Measurements from ENCODE around the gene FGF16. TPM values are rescaled to one million over a fixed set of nuclear protein-coding genes. Genes with fewer than 3 reads are reported as not detected.

FGF16 gene
- total RNA-seq, 1 experiment from 2014 or later = not detected

DNA sequence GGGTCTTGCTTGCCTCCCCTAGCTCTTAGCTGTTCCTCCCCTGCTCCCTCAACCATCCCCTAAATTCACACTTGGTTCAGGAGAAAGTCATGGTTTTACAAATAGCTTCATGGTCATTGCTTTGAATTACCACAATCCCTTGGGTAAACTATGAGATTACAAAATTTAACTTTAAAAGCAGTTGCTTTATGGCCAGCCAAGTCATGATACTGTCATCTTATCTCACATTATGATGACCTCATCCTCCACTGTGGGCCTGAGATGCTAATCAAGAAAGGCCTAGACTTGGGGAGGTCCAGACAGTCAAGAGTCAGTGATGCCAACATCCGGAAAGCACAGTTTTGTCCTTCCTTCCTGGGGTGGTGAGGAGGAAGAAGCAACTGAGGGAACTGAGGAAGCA, 10.5 kb upstream of the FGF16 start:
- peak in 1 of 2 experiments; percentile 7 for DNase-seq
- Histone ChIP-seq H3K36me3 (no peaks in the 10 kb centered on the region), H3K9me3 (replicated peaks) (no peaks in the 10 kb centered on the region), H3K4me1 (no peaks in the 10 kb centered on the region), H3K27ac (no peak overlapping the region), H3K4me3 (no peak overlapping the region), H3K27me3 (no peaks in the 10 kb centered on the region)

DNA sequence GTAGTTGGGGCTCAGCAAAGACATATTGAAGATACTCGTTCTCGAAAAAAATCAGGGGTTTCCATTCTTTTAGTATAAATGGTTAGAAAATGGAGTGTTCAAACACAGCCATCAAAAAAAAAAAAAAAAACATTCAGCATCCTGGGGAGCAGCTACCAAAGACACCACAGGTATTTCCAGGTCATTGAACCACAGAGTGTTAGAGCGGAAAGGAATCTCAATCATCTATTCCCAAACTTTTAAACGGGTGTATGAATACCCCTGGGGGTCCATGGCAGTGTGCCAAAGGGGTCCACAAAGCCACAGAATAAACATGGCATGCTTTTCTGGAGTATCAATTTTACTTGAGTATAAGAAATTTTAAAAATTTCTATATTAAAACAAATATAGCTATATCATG, 6.9 kb upstream of the FGF16 start:
- DNase-seq = no peak
- H3K27ac ChIP-seq = no peak overlapping the region
- H3K9me3 ChIP-seq (replicated peaks) = no peaks in the 10 kb centered on the region

DNA sequence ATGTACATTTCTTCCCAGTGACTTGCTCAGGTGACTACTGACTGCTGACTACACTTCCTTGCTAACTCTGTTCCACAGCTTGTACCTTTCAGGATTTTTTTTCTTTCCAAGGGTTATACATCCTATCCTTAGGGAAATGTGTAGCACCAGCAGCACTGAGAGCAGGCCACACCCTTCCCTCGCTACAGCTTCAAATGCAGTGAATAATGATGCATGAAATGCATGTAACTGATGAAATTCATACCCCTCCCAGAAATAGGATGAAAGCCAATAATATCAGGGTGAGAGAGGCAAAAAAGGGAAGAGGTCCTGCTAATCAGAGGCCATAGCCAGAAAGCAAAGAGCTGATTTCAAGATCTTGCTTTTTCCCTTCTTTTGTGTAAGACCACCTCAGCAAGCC, 6.2 kb upstream of the FGF16 start:
- no peak overlapping the region for H3K27ac ChIP-seq
- no peaks in the 10 kb centered on the region for H3K27me3 ChIP-seq
- no peak overlapping the region for H3K4me3 ChIP-seq
- no peak for DNase-seq
- no peaks in the 10 kb centered on the region for H3K9me3 ChIP-seq (replicated peaks)
- no peaks in the 10 kb centered on the region for H3K36me3 ChIP-seq
- H3K4me1 ChIP-seq = no peaks in the 10 kb centered on the region

More for the DNA sequence above, 6.9 kb upstream of the FGF16 start:
- Histone ChIP-seq H3K4me3 (no peak overlapping the region), H3K36me3 (no peaks in the 10 kb centered on the region), H3K4me1 (no peaks in the 10 kb centered on the region), H3K27me3 (no peaks in the 10 kb centered on the region)

DNA sequence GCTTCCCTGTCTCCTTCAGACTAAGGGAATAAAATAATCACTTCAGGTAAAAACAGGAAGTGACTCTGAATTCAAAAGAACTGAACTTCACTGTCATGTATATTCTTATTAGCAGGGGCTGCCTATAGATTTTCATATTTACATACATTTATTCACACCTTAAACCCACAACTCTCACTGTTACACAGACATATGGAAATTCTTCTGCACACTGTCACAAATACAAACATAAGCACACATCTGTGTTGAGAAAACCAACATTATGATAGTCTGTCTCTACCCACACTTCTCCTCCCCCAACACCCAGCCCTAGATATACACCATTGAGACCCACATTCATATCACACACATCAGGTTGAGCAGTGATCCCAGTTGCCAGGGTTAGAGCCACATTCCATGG, 5.7 kb upstream of the FGF16 start:
- no peak overlapping the region for H3K4me3 ChIP-seq
- DNase-seq = no peak
- no peaks in the 10 kb centered on the region for H3K27me3 ChIP-seq
- H3K9me3 ChIP-seq (replicated peaks) = no peaks in the 10 kb centered on the region
- H3K36me3 ChIP-seq = no peaks in the 10 kb centered on the region
- H3K4me1 ChIP-seq = no peaks in the 10 kb centered on the region
- H3K27ac ChIP-seq = no peak overlapping the region

DNA sequence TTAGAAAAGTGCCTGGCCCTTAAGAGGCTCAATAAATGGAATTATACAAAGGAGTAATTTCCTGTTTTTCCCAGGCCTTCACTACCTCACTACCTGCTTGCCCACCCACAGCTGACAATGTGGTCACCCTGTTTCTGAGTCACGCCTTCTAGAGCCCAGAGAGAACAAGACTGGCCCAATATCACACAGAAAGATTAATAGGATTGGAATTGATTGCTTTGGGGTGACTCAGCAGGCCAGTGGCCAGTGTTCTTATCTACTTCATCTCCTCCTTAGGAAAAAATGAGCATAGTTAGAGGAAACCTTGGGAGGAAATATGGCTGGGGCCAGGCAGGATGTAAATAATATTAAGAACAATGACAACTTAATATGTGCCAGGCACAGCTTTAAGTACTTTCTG, 4.5 kb upstream of the FGF16 start:
- Histone ChIP-seq H3K4me1 (no peaks in the 10 kb centered on the region), H3K9me3 (replicated peaks) (no peaks in the 10 kb centered on the region), H3K36me3 (no peaks in the 10 kb centered on the region), H3K27ac (no peak overlapping the region), H3K27me3 (no peaks in the 10 kb centered on the region), H3K4me3 (no peak overlapping the region)
- no peak for DNase-seq

DNA sequence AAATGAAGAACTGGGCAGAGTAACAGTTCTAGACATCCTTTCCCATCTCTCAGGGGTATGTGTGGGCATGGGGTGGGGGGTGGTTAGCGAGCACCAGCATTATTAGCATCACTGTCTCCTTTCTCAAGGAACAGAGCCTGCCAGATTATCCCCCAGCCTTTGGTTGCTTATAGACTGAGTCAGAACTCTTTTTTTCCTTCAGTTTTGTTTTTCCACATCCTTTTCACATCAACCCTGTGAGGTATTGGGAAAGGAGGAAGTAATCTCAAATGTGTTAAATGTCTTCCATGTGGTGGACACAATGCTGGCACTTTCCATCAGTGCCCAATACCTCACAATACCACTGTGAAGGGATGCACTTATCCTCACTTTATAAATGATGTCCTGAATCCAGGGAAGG, 3.1 kb upstream of the FGF16 start:
- Histone ChIP-seq H3K4me3 (no peak overlapping the region), H3K4me1 (no peaks in the 10 kb centered on the region), H3K9me3 (replicated peaks) (no peaks in the 10 kb centered on the region), H3K36me3 (no peaks in the 10 kb centered on the region), H3K27ac (no peak overlapping the region), H3K27me3 (no peaks in the 10 kb centered on the region)
- no peak for DNase-seq

DNA sequence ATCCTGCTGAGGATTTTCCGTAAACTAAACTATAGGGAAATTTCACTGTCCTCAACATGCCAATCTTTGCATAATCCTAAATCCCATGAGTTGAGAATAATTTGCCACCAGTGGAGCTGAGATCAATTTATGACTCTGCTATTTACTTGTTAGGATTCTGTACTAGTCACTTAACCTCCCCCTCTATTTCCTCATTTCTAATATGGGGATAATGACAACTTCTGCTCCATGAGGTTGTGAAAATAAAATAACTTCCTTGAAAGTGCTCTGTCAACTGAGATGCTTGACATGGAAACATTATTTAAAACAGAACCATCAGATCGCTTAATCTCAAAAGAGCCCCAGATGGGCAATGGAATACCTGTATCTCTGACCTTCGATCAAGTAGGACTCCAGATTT, 2.6 kb upstream of the FGF16 start:
- no peak for DNase-seq
- H3K4me1 ChIP-seq = no peaks in the 10 kb centered on the region
- no peaks in the 10 kb centered on the region for H3K27me3 ChIP-seq
- no peaks in the 10 kb centered on the region for H3K36me3 ChIP-seq
- no peak overlapping the region for H3K27ac ChIP-seq
- no peaks in the 10 kb centered on the region for H3K9me3 ChIP-seq (replicated peaks)
- H3K4me3 ChIP-seq = no peak overlapping the region

DNA sequence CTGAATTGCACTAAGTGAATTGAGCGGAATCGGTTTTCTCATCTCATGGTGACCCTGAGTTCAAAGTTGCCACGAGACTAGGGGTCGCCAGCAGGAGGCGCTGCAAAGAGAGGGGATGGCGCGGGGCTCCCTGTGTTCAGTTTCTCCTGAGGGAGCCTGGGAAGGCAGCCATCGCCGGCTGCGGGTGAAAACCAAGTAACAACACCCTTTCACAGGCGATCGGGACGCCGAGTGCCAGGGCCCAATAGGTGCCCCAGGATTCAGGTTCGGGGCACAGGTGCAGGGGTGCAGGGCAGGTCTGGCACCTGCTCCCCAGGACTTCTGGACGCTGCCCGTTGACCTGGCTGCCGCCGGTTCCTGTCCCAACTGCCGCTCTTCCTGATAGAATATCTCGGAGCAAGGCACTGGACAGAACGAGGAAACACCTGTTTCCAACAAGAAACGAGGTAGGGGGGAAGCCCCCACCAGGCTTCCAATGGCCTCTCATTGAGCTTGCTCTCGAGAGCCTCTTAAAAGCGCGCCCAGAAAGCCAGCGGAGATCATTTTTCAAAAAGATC, 1.1 kb upstream of the FGF16 start:
- H3K9me3 ChIP-seq (replicated peaks) = no peaks in the 10 kb centered on the region
- no peak for DNase-seq
- no peak overlapping the region for H3K27ac ChIP-seq
- H3K36me3 ChIP-seq = no peaks in the 10 kb centered on the region
- no peak overlapping the region for H3K4me3 ChIP-seq
- H3K27me3 ChIP-seq = no peaks in the 10 kb centered on the region
- H3K4me1 ChIP-seq = peaks cover 6% of the 10 kb centered on the region; the same call in 1 of the 2 replicates

DNA sequence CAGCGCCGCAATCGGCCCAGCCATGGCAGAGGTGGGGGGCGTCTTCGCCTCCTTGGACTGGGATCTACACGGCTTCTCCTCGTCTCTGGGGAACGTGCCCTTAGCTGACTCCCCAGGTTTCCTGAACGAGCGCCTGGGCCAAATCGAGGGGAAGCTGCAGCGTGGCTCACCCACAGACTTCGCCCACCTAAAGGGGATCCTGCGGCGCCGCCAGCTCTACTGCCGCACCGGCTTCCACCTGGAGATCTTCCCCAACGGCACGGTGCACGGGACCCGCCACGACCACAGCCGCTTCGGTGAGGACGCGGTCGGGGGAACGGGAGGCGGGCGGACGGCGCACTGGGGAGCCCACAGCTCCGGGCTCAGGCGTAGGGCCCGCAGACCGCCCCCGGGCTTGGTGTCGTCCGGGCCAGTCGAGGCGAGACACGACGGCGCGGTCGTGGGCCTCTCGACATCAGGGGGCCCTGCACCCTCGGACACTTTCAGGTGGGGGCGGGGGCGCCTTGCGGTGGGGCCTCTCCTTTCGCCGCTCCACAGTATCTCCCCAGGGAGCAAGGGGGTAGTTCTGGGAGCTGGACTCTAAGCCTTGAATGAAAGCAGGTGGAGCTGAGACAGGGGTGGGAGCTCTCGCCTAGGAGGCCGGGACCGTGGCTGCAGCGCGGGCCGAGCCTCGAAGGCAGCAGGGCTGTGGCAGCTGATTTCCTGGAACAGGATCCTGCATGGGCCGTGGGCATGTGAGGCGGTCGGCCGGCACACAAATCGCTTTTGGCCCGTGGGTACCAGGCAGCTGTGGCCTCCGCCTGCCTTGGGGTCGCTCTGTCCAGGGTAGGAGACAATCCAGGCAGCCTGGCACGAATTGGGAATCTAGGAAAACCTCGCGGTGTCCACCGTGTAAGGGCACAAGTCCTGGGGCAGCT, 722 bp downstream of the FGF16 start:
- Histone ChIP-seq H3K4me3 (no peak overlapping the region), H3K27me3 (no peaks in the 10 kb centered on the region), H3K27ac (no peak overlapping the region), H3K4me1 (peaks cover 12% of the 10 kb centered on the region), H3K36me3 (no peaks in the 10 kb centered on the region), H3K9me3 (replicated peaks) (no peaks in the 10 kb centered on the region)
- no peak for DNase-seq

DNA sequence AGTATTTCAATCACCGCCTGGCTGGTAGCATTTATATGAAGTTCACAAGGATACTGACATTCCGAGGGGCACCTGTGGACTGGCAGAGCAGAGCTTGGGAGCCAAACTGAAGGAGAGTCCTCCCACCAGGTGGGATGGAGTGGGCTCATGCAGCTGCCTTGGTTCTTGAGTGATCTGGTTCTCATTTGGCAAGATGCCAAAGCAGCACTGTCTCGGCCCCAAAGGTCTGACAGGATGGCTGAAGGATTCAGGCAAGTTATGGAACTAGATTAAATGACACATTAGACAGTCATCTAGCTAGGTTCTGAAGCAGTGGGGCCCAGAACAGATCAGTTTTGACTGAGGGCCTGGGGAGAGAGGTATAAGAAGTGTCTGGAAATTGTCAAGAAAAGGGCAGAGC, 3.2 kb downstream of the FGF16 start:
- Histone ChIP-seq H3K4me3 (no peak overlapping the region), H3K36me3 (no peaks in the 10 kb centered on the region), H3K27ac (peak overlapping the region; percentile 63), H3K4me1 (peaks cover 12% of the 10 kb centered on the region), H3K27me3 (no peaks in the 10 kb centered on the region), H3K9me3 (replicated peaks) (no peaks in the 10 kb centered on the region)
- DNase-seq = peak in 1 of 2 experiments; percentile 21

DNA sequence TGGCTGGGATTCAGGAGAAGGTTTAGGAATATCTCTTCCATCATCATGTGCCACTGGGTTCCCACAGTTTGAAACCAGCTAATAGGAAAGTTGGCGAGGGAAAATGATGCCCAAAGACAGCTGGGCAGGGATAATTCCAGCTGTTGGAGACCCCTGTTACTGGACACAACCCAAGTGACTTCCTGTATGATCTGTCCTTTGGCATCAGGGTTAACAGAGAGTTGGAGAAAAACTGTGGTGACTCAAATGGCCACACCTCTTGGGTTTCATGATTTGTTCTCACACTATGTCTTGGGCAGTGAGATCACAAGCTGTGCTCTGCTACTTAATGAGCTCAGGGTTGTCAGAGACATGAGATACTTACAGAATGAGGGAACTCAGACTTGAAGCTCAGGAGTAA, 3.8 kb downstream of the FGF16 start:
- H3K9me3 ChIP-seq (replicated peaks) = no peaks in the 10 kb centered on the region
- no peaks in the 10 kb centered on the region for H3K36me3 ChIP-seq
- H3K27ac ChIP-seq = peak overlapping the region; percentile 63
- H3K4me3 ChIP-seq = no peak overlapping the region
- no peaks in the 10 kb centered on the region for H3K27me3 ChIP-seq
- DNase-seq = peak; percentile 49 to 73
- H3K4me1 ChIP-seq = peaks cover 12% of the 10 kb centered on the region

DNA sequence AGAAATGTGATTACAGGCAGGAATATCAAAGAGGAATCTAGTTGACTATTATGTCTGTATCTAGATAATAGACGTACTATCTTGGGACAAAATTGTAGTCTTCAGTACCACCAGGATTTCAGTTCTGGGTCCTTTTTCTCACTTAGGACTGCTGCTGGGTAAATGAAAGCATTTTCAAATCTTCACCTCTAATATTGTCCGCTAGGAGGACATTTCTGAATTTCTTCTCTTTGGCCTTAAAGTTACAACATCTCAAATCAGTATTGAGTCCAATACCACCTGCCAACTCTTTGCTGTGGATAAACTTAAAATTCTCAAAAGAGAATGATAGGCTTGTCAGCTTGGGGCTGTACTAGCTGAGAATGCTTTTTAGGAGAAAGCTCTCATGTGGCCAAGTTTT, 6.0 kb downstream of the FGF16 start:
- no peak for DNase-seq
- Histone ChIP-seq H3K27ac (no peak overlapping the region), H3K4me3 (no peak overlapping the region), H3K27me3 (no peaks in the 10 kb centered on the region), H3K36me3 (no peaks in the 10 kb centered on the region), H3K9me3 (replicated peaks) (no peaks in the 10 kb centered on the region), H3K4me1 (peaks cover 12% of the 10 kb centered on the region)

DNA sequence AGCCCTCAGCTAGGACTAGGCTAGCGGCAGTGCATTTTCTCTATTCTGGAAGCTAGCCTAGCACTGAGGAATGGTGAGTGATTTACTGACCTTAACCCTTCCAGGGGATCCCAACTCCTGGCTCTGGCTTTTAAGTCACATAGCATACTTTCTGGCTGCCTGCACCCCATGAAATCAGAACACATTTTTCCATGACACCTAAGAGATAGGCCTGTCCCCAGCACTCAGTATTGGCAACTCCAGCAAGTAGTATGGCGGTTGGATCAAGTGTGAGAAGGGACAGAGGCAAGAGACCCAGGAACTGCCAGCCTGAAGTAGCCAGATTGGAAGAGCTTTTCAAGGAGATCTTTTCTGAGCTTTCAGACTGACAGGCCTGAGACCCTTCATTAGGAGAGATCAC, 8.2 kb downstream of the FGF16 start:
- Histone ChIP-seq H3K27me3 (no peaks in the 10 kb centered on the region), H3K4me1 (peaks cover 9% of the 10 kb centered on the region), H3K4me3 (no peak overlapping the region), H3K27ac (no peak overlapping the region), H3K9me3 (replicated peaks) (no peaks in the 10 kb centered on the region), H3K36me3 (no peaks in the 10 kb centered on the region)
- DNase-seq = no peak

DNA sequence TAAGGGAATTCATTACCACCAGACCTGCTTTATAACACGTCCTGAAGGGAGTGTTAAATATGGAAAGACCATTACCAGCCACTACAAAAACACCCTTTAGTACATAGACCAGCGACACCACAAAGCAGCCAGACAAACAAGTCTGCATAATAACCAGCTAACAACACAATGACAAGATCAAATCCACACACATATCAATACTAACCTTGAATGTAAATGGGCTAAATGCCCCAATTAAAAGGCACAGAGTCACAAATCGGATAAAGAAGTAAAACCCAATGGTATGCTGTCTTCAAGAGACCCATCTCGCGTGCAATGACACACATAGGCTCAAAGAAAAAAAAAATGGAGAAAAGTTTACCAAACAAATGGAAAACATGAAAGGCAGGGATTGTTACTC, 36.9 kb downstream of the FGF16 start:
- no peak overlapping the region for H3K4me3 ChIP-seq
- no peaks in the 10 kb centered on the region for H3K4me1 ChIP-seq
- no peaks in the 10 kb centered on the region for H3K36me3 ChIP-seq
- DNase-seq = no peak
- no peaks in the 10 kb centered on the region for H3K27me3 ChIP-seq
- H3K27ac ChIP-seq = no peak overlapping the region
- no peaks in the 10 kb centered on the region for H3K9me3 ChIP-seq (replicated peaks)

DNA sequence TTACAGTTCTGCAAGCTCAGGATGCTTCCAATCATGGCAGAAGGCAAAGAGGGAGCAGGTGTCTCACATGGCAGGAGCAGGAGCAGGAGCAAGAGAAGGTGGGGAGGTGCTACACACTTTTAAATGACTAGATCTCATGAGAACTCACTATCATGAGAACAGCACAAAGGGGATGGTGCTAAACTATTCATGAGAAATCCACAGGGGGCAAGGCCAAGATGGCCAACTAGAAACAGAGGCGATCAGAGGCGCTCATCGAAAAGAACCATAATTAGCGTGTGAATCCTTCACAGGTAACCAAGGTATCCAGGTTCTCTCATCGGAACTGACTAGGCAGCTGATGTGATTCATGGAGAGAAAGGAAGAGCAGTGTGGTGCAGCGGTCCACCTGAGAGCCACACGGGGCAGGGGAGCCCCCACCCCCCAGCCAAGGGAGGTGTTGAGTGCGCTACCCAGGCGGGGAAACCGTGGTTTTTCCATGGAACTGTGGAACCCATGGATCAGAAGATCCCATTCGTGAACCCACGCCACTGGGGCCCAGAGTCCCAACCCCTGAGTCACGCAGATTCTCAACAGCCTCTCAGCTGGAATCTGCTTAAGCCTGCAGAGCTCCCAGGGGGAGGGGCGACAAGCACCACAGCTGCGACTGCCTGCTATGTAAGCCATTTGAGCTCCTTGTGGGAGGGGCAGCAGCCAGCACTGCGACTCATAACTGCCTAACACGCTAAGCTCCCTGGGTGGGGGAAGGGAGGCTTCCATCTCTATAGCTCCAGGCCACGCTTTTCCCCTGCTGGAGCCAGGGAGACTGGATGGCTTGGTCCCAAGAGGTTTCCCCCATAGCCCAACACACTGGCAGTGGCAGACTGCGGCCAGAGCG, 46.7 kb downstream of the FGF16 start:
- Histone ChIP-seq H3K36me3 (no peaks in the 10 kb centered on the region), H3K27ac (peak overlapping the region; percentile 69), H3K4me1 (peaks cover 9% of the 10 kb centered on the region), H3K9me3 (replicated peaks) (no peaks in the 10 kb centered on the region), H3K27me3 (no peaks in the 10 kb centered on the region), H3K4me3 (peak overlapping the region; percentile 28)
- DNase-seq = peak; percentile 92 to 93

All from SJCRH30 (cell line).